H1 (cell line): ENCODE measurements around the gene PRMT9. TPM values are rescaled to one million over a fixed set of nuclear protein-coding genes. Genes with fewer than 3 reads are reported as not detected.

Source experiments
- CTCF ChIA-PET: fragments of 300-600 bp; sonication (Branson Sonifier 250); formaldehyde crosslinking; loops from one replicate; lab custom pipeline; 2021; ENCODE audit not compliant: partially characterized antibody; lab: Charles Lee
- POLR2A ChIA-PET: fragments of 300-600 bp; sonication (Branson Sonifier 250); formaldehyde crosslinking; loops from one replicate; lab custom pipeline; 2021; ENCODE audit warnings: inconsistent platforms; ENCODE audit not compliant: partially characterized antibody; lab: Charles Lee
- DNase-seq, 2 experiments: peaks; one replicate each; pipeline versions ENCODE4 v3.0.0 to v3.0.0-alpha.2; 2010 to 2022; ENCODE audit warnings: low spot score in 2 of 2, low read depth in 1 of 2, mixed read lengths in 1 of 2
- FAIRE-seq: peaks from 2 replicates; lab custom pipeline; 2011; peaks lifted over from hg19 to GRCh38; lab: Jason Lieb, UNC
- H2AFZ ChIP-seq: 2 replicates; pipeline ENCODE4 v1.8.1; 2012; ENCODE audit warnings: low read length, inconsistent platforms
- H2AK5ac ChIP-seq: 2 replicates; pipeline ENCODE4 v1.6.1; 2013; ENCODE audit warnings: low read depth, low read length
- H2BK120ac ChIP-seq: replicated peaks from 2 replicates; pipeline ENCODE3; 2013; ENCODE audit warnings: low read depth, low read length, inconsistent platforms
- H2BK12ac ChIP-seq: 2 replicates; pipeline ENCODE4 v1.6.1; 2013; ENCODE audit warnings: low read depth, low read length
- H2BK15ac ChIP-seq: 2 replicates; pipeline ENCODE4 v1.6.1; 2013; ENCODE audit warnings: low read length
- H2BK20ac ChIP-seq: 2 replicates; pipeline ENCODE4 v1.6.1; 2013; ENCODE audit warnings: low read length
- H2BK5ac ChIP-seq: 2 replicates; pipeline ENCODE4 v1.6.1; 2013; ENCODE audit warnings: low read depth, low read length
- H3K14ac ChIP-seq: 2 replicates; pipeline ENCODE4 v1.6.1; 2013; ENCODE audit warnings: inconsistent platforms; ENCODE audit not compliant: insufficient read length
- H3K18ac ChIP-seq: 2 replicates; pipeline ENCODE4 v1.6.1; 2013; ENCODE audit warnings: low read length; ENCODE audit errors: extremely low read depth
- H3K23ac ChIP-seq: 2 replicates; pipeline ENCODE4 v1.6.1; 2013; ENCODE audit warnings: inconsistent platforms; ENCODE audit not compliant: insufficient read length
- H3K23me2 ChIP-seq: 2 replicates; pipeline ENCODE4 v1.6.1; 2013; ENCODE audit warnings: low read depth, low read length
- H3K27ac ChIP-seq: 2 replicates; pipeline ENCODE4 v1.6.1; 2011; ENCODE audit warnings: low read depth, low read length, inconsistent platforms
- H3K27me3 ChIP-seq, 4 experiments: replicated peaks in 1 of 4; 1 replicate in 1 of 4; 2 replicates in 3 of 4; pipeline versions ENCODE4 v1.6.1 to v1.8.1; 2011 to 2013; ENCODE audit warnings: low read length in 3 of 4, mild to moderate bottlenecking in 3 of 4, inconsistent platforms in 2 of 4, mixed read lengths in 2 of 4, moderate library complexity in 1 of 4; ENCODE audit not compliant: control insufficient read depth in 3 of 4, insufficient read depth in 3 of 4; ENCODE audit errors: extremely low read depth in 1 of 4
- H3K36me3 ChIP-seq, 4 experiments: 2 replicates each; pipeline versions ENCODE4 v1.6.1 to v1.8.1; 2011 to 2013; ENCODE audit warnings: mild to moderate bottlenecking in 4 of 4, low read length in 3 of 4, moderate library complexity in 2 of 4, control low read depth in 1 of 4, inconsistent platforms in 1 of 4; ENCODE audit not compliant: insufficient read depth in 4 of 4, control insufficient read depth in 2 of 4
- H3K4ac ChIP-seq: replicated peaks from 2 replicates; pipeline ENCODE3; 2013; ENCODE audit warnings: low read length, low read depth, mixed read lengths, inconsistent platforms; ENCODE audit not compliant: insufficient read length
- H3K4me1 ChIP-seq, 4 experiments: replicated peaks in 1 of 4; 1 replicate in 1 of 4; 2 replicates in 3 of 4; pipeline versions ENCODE4 v1.6.1 to v1.8.1; 2011 to 2013; ENCODE audit warnings: low read length in 3 of 4, inconsistent platforms in 2 of 4, mixed read lengths in 1 of 4; ENCODE audit not compliant: insufficient read depth in 4 of 4, control insufficient read depth in 3 of 4
- H3K4me2 ChIP-seq, 2 experiments: 2 replicates each; pipeline versions ENCODE4 v1.6.1 to v1.8.1; 2011 to 2013; ENCODE audit warnings: low read depth in 2 of 2, low read length in 2 of 2, control low read depth in 1 of 2, inconsistent platforms in 1 of 2, mild to moderate bottlenecking in 1 of 2; ENCODE audit not compliant: insufficient read depth in 1 of 2
- H3K4me3 ChIP-seq, 4 experiments: fragments of 200-600, 300-600 bp in 1 of 4; sonication (generic), shearing (Covaris generic), sonication (Bioruptor Twin) in 1 of 4; 2 replicates each; pipeline versions ENCODE4 v1.5.1 to v1.8.1; 2011 to 2016; ENCODE audit warnings: low read length in 4 of 4, low read depth in 3 of 4, control low read depth in 2 of 4, inconsistent platforms in 2 of 4, mild to moderate bottlenecking in 2 of 4, mixed read lengths in 1 of 4, moderate library complexity in 1 of 4; ENCODE audit not compliant: insufficient read depth in 2 of 4; ENCODE audit errors: extremely low read depth in 1 of 4
- H3K56ac ChIP-seq: replicated peaks from 2 replicates; pipeline ENCODE3; 2013; ENCODE audit warnings: low read depth, mild to moderate bottlenecking, mixed read lengths, low read length, inconsistent platforms; ENCODE audit not compliant: insufficient read length
- H3K79me1 ChIP-seq: 2 replicates; pipeline ENCODE4 v1.6.1; 2013; ENCODE audit warnings: low read depth, low read length, control low read depth
- H3K79me2 ChIP-seq, 2 experiments: 2 replicates each; pipeline versions ENCODE4 v1.6.1 to v1.8.1; 2012 to 2013; ENCODE audit warnings: low read length in 2 of 2, mild to moderate bottlenecking in 2 of 2, inconsistent platforms in 1 of 2; ENCODE audit not compliant: insufficient read depth in 2 of 2, control insufficient read depth in 1 of 2
- H3K9ac ChIP-seq, 4 experiments: replicated peaks in 1 of 4; 1 replicate in 1 of 4; 2 replicates in 3 of 4; pipeline versions ENCODE4 v1.6.1 to v1.8.1; 2011 to 2013; ENCODE audit warnings: low read depth in 3 of 4, low read length in 3 of 4, control low read depth in 2 of 4, mild to moderate bottlenecking in 2 of 4, moderate library complexity in 2 of 4, inconsistent platforms in 1 of 4; ENCODE audit errors: extremely low read depth in 1 of 4
- H3K9me3 ChIP-seq, 2 experiments: 2 replicates each; pipeline versions ENCODE4 v1.6.1 to v1.8.1; 2012 to 2013; ENCODE audit warnings: mild to moderate bottlenecking in 2 of 2, moderate library complexity in 2 of 2, control low read depth in 1 of 2, inconsistent platforms in 1 of 2, low read depth in 1 of 2, low read length in 1 of 2, mixed read lengths in 1 of 2; ENCODE audit not compliant: insufficient read depth in 2 of 2
- H4K20me1 ChIP-seq, 2 experiments: replicated peaks in 1 of 2; 2 replicates each; pipeline versions ENCODE3 to v1.8.1; 2011 to 2013; ENCODE audit warnings: inconsistent platforms in 2 of 2, low read length in 2 of 2, mild to moderate bottlenecking in 1 of 2; ENCODE audit not compliant: insufficient read depth in 2 of 2, control insufficient read depth in 1 of 2
- H4K5ac ChIP-seq: 2 replicates; pipeline ENCODE4 v1.6.1; 2013; ENCODE audit warnings: low read length, low read depth, mixed read lengths, inconsistent platforms; ENCODE audit not compliant: insufficient read length
- H4K8ac ChIP-seq: 2 replicates; pipeline ENCODE4 v1.8.0; 2013; ENCODE audit warnings: mild to moderate bottlenecking, moderate library complexity, low read length, inconsistent platforms; ENCODE audit not compliant: insufficient read depth; ENCODE audit errors: extremely low read depth
- H4K91ac ChIP-seq: replicated peaks from 2 replicates; pipeline ENCODE3; 2013; ENCODE audit warnings: low read length, mixed read lengths, inconsistent platforms; ENCODE audit not compliant: insufficient read length
- CTBP2 ChIP-seq: IDR thresholded peaks from 2 replicates; pipeline ENCODE4 v1.7.0; 2011; ENCODE audit warnings: borderline replicate concordance, mild to moderate bottlenecking, moderate library complexity, mixed read lengths, low read length; ENCODE audit not compliant: insufficient read depth, insufficient read length
- NRF1 ChIP-seq: IDR thresholded peaks from 2 replicates; pipeline ENCODE4 v1.6.1; 2011; ENCODE audit warnings: mild to moderate bottlenecking, low read depth, low read length, improper control_type of control experiment
- PHF8 ChIP-seq: fragments of 200-600 bp; sonication (generic); conservative IDR thresholded peaks from 2 replicates; pipeline ENCODE4 v1.7.1; 2012; ENCODE audit warnings: low read depth, mild to moderate bottlenecking, inconsistent platforms, low read length, moderate library complexity
- SAP30 ChIP-seq: fragments of 300-600 bp; sonication (generic); IDR thresholded peaks from 2 replicates; pipeline ENCODE4 v1.7.1; 2012; ENCODE audit warnings: low read length, moderate library complexity, mild to moderate bottlenecking, inconsistent platforms; ENCODE audit not compliant: insufficient read depth, insufficient replicate concordance
- SP4 ChIP-seq: IDR thresholded peaks from 2 replicates; pipeline ENCODE4 v1.6.1; 2012; ENCODE audit warnings: low read length, inconsistent platforms
- SUZ12 ChIP-seq: fragments of 200-600 bp; sonication (generic); IDR thresholded peaks from 2 replicates; pipeline ENCODE4 v1.6.1; 2012; ENCODE audit warnings: mild to moderate bottlenecking, inconsistent platforms, low read length, moderate library complexity, mixed read lengths
- TEAD4 ChIP-seq: IDR thresholded peaks from 2 replicates; pipeline ENCODE4 v1.6.1; 2012; ENCODE audit warnings: low read depth, low read length, inconsistent platforms, mixed read lengths
- USF2 ChIP-seq: IDR thresholded peaks from 2 replicates; pipeline ENCODE4 v1.6.1; 2011; ENCODE audit warnings: low read length, improper control_type of control experiment
- YY1 ChIP-seq: IDR thresholded peaks from 2 replicates; pipeline ENCODE4 v1.6.1; 2011; ENCODE audit warnings: low read depth, mild to moderate bottlenecking, low read length
- polyA plus RNA-seq, 7 experiments: library from polyadenylated mRNA; depleted of rRNA in 3 of 7; stranded (reverse) in 5 of 7; unstranded in 2 of 7; fragments of >200 nt in 5 of 7; fragments of 200-250 nt in 2 of 7; gene quantifications; 1 replicate in 5 of 7; 2 replicates in 1 of 7; 4 replicates in 1 of 7; pipeline versions ENCODE4 v1.2.1 to v1.2.3, GENCODE V29; 2011 to 2013; ENCODE audit warnings: missing spikeins in 2 of 7, mixed read lengths in 2 of 7
- total RNA-seq: library from RNA; stranded (reverse); fragmentation: NEBNext Ultra II Directional; extraction: Animal tissue kit (Norgen Biotek cat#: 25700); gene quantifications from 2 replicates; pipeline ENCODE4 v1.2.1, GENCODE V29; 2021

PRMT9 gene
- total and polyA plus RNA-seq, 2 of the 8 experiments (the other 6 are each of a cell fraction or from before 2014, with no cell fraction given), result 3.8 to 9.6 TPM

- Histone ChIP-seq H3K27ac (no peak overlapping the region), H4K8ac (no peak overlapping the region), H3K9me3 (no peaks in the 10 kb centered on the region), H3K4me1 (peaks cover 0 to 3% (median 0%) of the 10 kb centered on the region in 4 experiments; a peak in 1 of 7 replicates), H3K23ac (no peak overlapping the region), H3K36me3 (peaks cover 0 to 11% (median 3%) of the 10 kb centered on the region in 4 experiments; a peak in 4 of 8 replicates), H3K27me3 (no peaks in the 10 kb centered on the region), H3K23me2 (no peaks in the 10 kb centered on the region), H3K79me1 (no peaks in the 10 kb centered on the region; the same call in 1 of the 2 replicates)
- no peak for TF ChIP-seq SUZ12
- no peak for TF ChIP-seq SAP30
- no peak for TF ChIP-seq YY1
- TF ChIP-seq SP4, result no peak
- no peak for TF ChIP-seq TEAD4
- no peak for TF ChIP-seq CTBP2
- no peak for TF ChIP-seq NRF1
- TF ChIP-seq PHF8, result no peak
- no peak for TF ChIP-seq USF2
- TF ChIP-seq, all 59 proteins: peak for 0
- H2BK5ac ChIP-seq, result no peak overlapping the region
- no peak overlapping the region for H3K4me3 ChIP-seq
- FAIRE-seq (no peak), DNase-seq (no peak)
- H2BK15ac ChIP-seq, result no peak overlapping the region
- H4K91ac ChIP-seq, result no peak overlapping the region
- ChIA-PET CTCF (interaction anchor here (0.8 to 1.0 kb wide), 3 partner anchors 21 to 222 kb away, joined by 3 to 5 read pairs (median 3); no protein-coding TSS in a partner anchor), POLR2A (interaction anchor here (2.1 kb wide), 1 partner anchor 27 kb away, joined by 5 read pairs; the partner anchor contains the start of gene TMEM184C)
- no peak overlapping the region for H2BK12ac ChIP-seq
- H2AFZ ChIP-seq, result no peak overlapping the region
- no peak overlapping the region for H3K4ac ChIP-seq
- H3K79me2 ChIP-seq, result peaks cover 0 to 12% of the 10 kb centered on the region in 2 experiments; a peak in 1 of 4 replicates
- H2BK120ac ChIP-seq, result no peak overlapping the region
- no peak overlapping the region for H3K56ac ChIP-seq
- H3K18ac ChIP-seq, result no peak overlapping the region
- no peak overlapping the region for H4K5ac ChIP-seq
- H3K14ac ChIP-seq, result no peak overlapping the region
- H4K20me1 ChIP-seq, result no peaks in the 10 kb centered on the region
- H2AK5ac ChIP-seq, result no peak overlapping the region
- H3K4me2 ChIP-seq, result no peak overlapping the region
- no peak overlapping the region for H2BK20ac ChIP-seq
- no peak overlapping the region for H3K9ac ChIP-seq
These were observed 38.9 kb downstream of the PRMT9 start for GRCh38 chr4:147645099-147645498.
